Brain microvascular endothelial cell (primary cell): Measurements from ENCODE around the gene CCDC134.

ENCODE experiments used
- DNase-seq: peaks from one replicate; pipeline ENCODE4 v3.0.0-alpha.2; 2020
- H3K27ac ChIP-seq: fragments of 250-450 bp; sonication (Bioruptor Pico); 2 replicates; pipeline ENCODE4 v1.5.1; 2020; ENCODE audit warnings: mild to moderate bottlenecking, moderate library complexity
- H3K27me3 ChIP-seq: fragments of 250-450 bp; sonication (Bioruptor Pico); replicated peaks from 2 replicates; pipeline ENCODE4 v1.5.1; 2020; ENCODE audit warnings: mild to moderate bottlenecking
- H3K36me3 ChIP-seq: fragments of 250-450 bp; sonication (Bioruptor Pico); replicated peaks from 2 replicates; pipeline ENCODE4 v1.5.1; 2020; ENCODE audit warnings: mild to moderate bottlenecking
- H3K4me3 ChIP-seq: 2 replicates; pipeline ENCODE4 v1.5.1; 2011; ENCODE audit warnings: low read depth, mild to moderate bottlenecking, control low read depth, low read length, moderate library complexity
- in situ Hi-C: cut with HindIII; loops from 2 replicates; pipeline ENCODE4 v1.10.0; 2017; ENCODE audit warnings: low sequenced_read_pairs, low pct_ligation_motif_present
- TF ChIP-seq, protein P1 (sequence below): IDR thresholded peaks from 2 replicates; pipeline ENCODE4 v1.5.1; 2011; ENCODE audit warnings: low read depth, mild to moderate bottlenecking, moderate library complexity, low read length, control low read depth, inconsistent platforms; ENCODE audit errors: missing control alignments

Gene CCDC134

DNA sequence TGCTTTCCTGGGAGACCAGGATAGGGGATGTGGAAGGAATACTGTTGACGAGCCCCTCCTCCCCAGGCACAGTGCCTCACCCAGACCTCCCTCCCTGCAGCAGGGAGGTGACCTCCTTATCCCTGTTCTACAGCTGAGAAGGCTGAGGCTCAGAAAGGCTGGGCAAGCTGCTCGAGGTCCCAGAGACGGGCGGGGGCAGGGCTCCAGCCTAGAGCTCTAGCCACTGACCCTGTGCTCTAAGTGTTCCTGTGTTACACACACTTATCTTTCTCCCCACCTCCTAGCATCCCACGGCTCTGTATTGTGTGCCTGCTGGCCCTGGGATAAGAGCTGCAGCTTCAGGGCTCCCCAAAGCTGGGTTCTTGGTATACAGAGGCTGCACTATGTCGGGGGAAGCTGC, 7.9 kb downstream of the CCDC134 start:
- Histone ChIP-seq H3K4me3 (no peak overlapping the region), H3K27ac (no peak overlapping the region), H3K36me3 (no peaks in the 10 kb centered on the region), H3K27me3 (no peaks in the 10 kb centered on the region)
- DNase-seq, result no peak
- TF ChIP-seq, protein P1, sequence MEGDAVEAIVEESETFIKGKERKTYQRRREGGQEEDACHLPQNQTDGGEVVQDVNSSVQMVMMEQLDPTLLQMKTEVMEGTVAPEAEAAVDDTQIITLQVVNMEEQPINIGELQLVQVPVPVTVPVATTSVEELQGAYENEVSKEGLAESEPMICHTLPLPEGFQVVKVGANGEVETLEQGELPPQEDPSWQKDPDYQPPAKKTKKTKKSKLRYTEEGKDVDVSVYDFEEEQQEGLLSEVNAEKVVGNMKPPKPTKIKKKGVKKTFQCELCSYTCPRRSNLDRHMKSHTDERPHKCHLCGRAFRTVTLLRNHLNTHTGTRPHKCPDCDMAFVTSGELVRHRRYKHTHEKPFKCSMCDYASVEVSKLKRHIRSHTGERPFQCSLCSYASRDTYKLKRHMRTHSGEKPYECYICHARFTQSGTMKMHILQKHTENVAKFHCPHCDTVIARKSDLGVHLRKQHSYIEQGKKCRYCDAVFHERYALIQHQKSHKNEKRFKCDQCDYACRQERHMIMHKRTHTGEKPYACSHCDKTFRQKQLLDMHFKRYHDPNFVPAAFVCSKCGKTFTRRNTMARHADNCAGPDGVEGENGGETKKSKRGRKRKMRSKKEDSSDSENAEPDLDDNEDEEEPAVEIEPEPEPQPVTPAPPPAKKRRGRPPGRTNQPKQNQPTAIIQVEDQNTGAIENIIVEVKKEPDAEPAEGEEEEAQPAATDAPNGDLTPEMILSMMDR, result no peak
- in situ Hi-C loops, result no loop called here

DNA sequence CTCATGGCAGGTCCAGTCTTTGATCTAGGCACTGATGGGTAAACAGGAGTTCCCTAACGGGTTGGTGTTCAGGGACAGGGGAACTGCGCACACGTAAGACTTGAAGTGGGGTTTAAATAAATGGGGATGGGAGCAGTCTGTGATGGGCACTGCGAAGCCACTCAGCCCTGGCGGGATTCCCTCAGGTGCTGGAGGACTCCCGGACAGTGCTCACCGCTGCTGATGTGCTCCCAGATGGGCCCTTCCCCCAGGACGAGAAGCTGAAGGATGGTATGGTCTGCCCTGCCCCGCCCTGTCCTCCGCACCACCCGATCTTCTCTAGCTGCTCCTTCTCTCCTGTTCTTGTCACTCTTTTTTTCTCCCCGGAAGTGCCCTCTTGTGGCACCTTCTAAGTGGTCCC, 9.5 kb downstream of the CCDC134 start:
- DNase-seq, result no peak
- in situ Hi-C loops, result no loop called here

GRCh38 chr22:41812805-41813545, 12.5 kb downstream of the CCDC134 start:
- no peak for DNase-seq
- Histone ChIP-seq H3K27me3 (no peaks in the 10 kb centered on the region), H3K4me3 (no peak overlapping the region), H3K36me3 (peaks cover 4% of the 10 kb centered on the region), H3K27ac (no peak overlapping the region)
- in situ Hi-C loops, result no loop called here
- TF ChIP-seq, protein P1, result no peak

More for the DNA sequence above, 9.5 kb downstream of the CCDC134 start:
- H3K36me3 ChIP-seq, result no peaks in the 10 kb centered on the region
- H3K4me3 ChIP-seq, result no peak overlapping the region
- H3K27me3 ChIP-seq, result no peaks in the 10 kb centered on the region
- TF ChIP-seq, protein P1, result no peak
- no peak overlapping the region for H3K27ac ChIP-seq

- no peak overlapping the region for H3K4me3 ChIP-seq
- TF ChIP-seq, protein P1, result no peak
Observed at GRCh38 chr22:41813726-41814410, 13.4 kb downstream of the CCDC134 start.

GRCh38 chr22:41815716-41816115, 15.2 kb downstream of the CCDC134 start:
- TF ChIP-seq, protein P1, result no peak
- H3K36me3 ChIP-seq, result peaks cover 4% of the 10 kb centered on the region
- H3K27me3 ChIP-seq, result no peaks in the 10 kb centered on the region
- no peak overlapping the region for H3K4me3 ChIP-seq
- no peak for DNase-seq
- H3K27ac ChIP-seq, result no peak overlapping the region
- in situ Hi-C loops, result no loop called here

More at GRCh38 chr22:41813726-41814410, 13.4 kb downstream of the CCDC134 start:
- H3K27ac ChIP-seq, result no peak overlapping the region
- in situ Hi-C loops, result no loop called here
- H3K36me3 ChIP-seq, result peaks cover 4% of the 10 kb centered on the region
- H3K27me3 ChIP-seq, result no peaks in the 10 kb centered on the region
- no peak for DNase-seq
